Osteocyte (in vitro differentiated cells): ENCODE measurements around the gene BRD3OS. TPM values are rescaled to one million over a fixed set of nuclear protein-coding genes. Genes with fewer than 3 reads are reported as not detected.

Experiments used
- DNase-seq: peaks from one replicate; pipeline ENCODE4 v3.0.0; 2021; ENCODE audit warnings: mixed read lengths; ENCODE audit not compliant: unreplicated experiment; ENCODE audit errors: extremely low spot score
- H3K27ac Mint-ChIP-seq: one replicate; pipeline ENCODE4 v1.8.0; 2021; ENCODE audit warnings: mild to moderate bottlenecking, mixed read lengths; ENCODE audit not compliant: unreplicated experiment
- H3K27me3 Mint-ChIP-seq: one replicate; pipeline ENCODE4 v1.8.0; 2021; ENCODE audit warnings: mixed read lengths; ENCODE audit not compliant: unreplicated experiment
- H3K36me3 Mint-ChIP-seq: one replicate; pipeline ENCODE4 v1.8.0; 2021; ENCODE audit warnings: mixed read lengths; ENCODE audit not compliant: unreplicated experiment
- H3K4me1 Mint-ChIP-seq: one replicate; pipeline ENCODE4 v1.8.0; 2021; ENCODE audit warnings: mixed read lengths; ENCODE audit not compliant: unreplicated experiment
- H3K4me3 Mint-ChIP-seq: one replicate; pipeline ENCODE4 v1.8.0; 2021; ENCODE audit warnings: mild to moderate bottlenecking, moderate library complexity, mixed read lengths; ENCODE audit not compliant: unreplicated experiment
- H3K9me3 Mint-ChIP-seq: one replicate; pipeline ENCODE4 v1.8.0; 2021; ENCODE audit warnings: mixed read lengths; ENCODE audit not compliant: unreplicated experiment
- long read RNA-seq: library from polyadenylated mRNA; unstranded; transcript quantifications from one replicate; pipeline ENCODE4 v2.0.0, GENCODE V29; 2021
- total RNA-seq: library from RNA; stranded (reverse); gene quantifications from 2 replicates; pipeline ENCODE4 v1.2.1, GENCODE V29; 2021
- TF ChIP-seq, protein P1 (sequence below): fragments of 200-600 bp; sonication (generic); IDR thresholded peaks from 2 replicates; pipeline ENCODE4 v1.5.0; 2021; ENCODE audit warnings: antibody characterized with exemption, mild to moderate bottlenecking, moderate library complexity

The BRD3OS gene, protein sequence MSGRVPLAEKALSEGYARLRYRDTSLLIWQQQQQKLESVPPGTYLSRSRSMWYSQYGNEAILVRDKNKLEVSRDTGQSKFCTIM
- 19.9 and 22.0 TPM in 2 replicates for total RNA-seq
- long read RNA-seq, full-length matches to known transcripts: 26 of 51 reads
- long read RNA-seq, partial matches to known transcripts: 2 of 51 reads
- long read RNA-seq, other reads (novel, unspliced or antisense): 23 of 51 reads

DNA sequence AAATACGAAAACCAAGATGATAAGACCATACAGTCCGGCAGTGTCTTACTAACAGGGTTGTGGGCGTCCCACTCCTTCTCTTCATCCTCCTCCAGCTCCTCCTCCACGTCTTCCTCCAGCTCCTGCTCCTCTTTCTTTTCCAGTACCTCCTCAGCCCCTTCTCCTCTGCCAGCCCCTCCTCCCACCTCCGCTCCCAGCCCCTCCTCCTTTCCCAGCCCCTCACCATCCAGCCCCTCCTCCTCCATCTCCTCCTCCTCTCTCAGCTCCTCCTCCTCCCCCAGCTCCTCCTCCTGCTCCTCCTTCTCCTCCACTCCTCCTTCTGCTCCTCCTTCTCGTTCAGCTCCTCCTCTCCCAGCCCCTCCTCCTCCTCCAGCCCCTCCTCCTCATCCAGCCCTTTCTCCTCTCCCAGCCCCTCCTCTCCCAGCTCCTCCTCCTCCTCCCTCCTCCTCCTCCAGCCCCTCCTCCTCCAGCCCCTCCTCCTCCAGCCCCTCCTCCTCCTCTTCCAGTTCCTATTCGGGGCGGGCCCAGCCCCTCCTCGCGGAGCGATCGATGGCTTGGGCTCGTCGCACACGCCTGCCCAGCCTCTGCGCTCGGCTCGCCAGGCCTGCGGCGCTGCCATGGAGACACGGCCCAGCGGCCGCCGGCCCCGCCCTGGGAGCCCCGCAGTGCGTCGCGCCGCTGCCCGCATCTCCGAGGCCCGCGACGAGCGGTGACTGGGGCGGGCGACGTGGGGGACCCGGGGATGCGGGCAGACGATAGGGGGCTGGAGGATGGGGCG is at the start of gene BRD3OS:
Gene BRD3OS, plus strand, starts transcription at position 654 of the 778 bp plus-strand sequence. CDS start 1,267 bp downstream, outside the sequence.
- peak within 1 kb of the TSS; percentile 29 for H3K27ac Mint-ChIP-seq

DNA sequence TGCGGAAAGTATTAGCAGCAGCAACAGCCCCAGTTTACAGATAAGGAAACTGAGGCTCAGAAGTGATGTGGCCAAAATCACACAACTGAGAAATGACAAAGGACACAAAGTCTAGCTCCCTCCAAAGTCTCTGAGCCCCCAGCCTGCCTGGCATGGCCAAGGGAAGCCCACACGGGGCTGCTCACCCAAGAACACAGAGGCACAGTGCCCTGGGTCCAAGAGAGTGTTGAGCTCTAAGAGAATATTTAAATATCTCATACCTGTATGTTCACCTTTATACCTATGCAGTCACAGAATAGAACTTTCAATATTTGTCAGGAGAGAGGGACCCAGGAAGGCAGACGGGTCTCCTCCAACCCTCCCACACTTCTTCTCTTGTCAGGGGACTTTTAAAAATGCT is 49.8 kb upstream of the BRD3OS start:
- no peaks in the 10 kb centered on the region for H3K36me3 Mint-ChIP-seq
- peaks cover 49% of the 10 kb centered on the region for H3K4me1 Mint-ChIP-seq
- H3K27ac Mint-ChIP-seq: no peak overlapping the region
- TF ChIP-seq, protein P1, sequence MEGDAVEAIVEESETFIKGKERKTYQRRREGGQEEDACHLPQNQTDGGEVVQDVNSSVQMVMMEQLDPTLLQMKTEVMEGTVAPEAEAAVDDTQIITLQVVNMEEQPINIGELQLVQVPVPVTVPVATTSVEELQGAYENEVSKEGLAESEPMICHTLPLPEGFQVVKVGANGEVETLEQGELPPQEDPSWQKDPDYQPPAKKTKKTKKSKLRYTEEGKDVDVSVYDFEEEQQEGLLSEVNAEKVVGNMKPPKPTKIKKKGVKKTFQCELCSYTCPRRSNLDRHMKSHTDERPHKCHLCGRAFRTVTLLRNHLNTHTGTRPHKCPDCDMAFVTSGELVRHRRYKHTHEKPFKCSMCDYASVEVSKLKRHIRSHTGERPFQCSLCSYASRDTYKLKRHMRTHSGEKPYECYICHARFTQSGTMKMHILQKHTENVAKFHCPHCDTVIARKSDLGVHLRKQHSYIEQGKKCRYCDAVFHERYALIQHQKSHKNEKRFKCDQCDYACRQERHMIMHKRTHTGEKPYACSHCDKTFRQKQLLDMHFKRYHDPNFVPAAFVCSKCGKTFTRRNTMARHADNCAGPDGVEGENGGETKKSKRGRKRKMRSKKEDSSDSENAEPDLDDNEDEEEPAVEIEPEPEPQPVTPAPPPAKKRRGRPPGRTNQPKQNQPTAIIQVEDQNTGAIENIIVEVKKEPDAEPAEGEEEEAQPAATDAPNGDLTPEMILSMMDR: no peak
- no peak overlapping the region for H3K4me3 Mint-ChIP-seq
- DNase-seq: no peak
- no peaks in the 10 kb centered on the region for H3K9me3 Mint-ChIP-seq
- no peaks in the 10 kb centered on the region for H3K27me3 Mint-ChIP-seq

More for the DNA sequence above, at the start of gene BRD3OS:
- Mint-ChIP-seq H3K9me3 (no peaks in the 10 kb centered on the region), H3K4me1 (peaks cover 10% of the 10 kb centered on the region), H3K36me3 (peaks cover 7% of the 10 kb centered on the region), H3K4me3 (peak within 1 kb of the TSS; percentile 75), H3K27me3 (no peaks in the 10 kb centered on the region)
- TF ChIP-seq, protein P1: no peak
- peak; percentile 99 for DNase-seq

DNA sequence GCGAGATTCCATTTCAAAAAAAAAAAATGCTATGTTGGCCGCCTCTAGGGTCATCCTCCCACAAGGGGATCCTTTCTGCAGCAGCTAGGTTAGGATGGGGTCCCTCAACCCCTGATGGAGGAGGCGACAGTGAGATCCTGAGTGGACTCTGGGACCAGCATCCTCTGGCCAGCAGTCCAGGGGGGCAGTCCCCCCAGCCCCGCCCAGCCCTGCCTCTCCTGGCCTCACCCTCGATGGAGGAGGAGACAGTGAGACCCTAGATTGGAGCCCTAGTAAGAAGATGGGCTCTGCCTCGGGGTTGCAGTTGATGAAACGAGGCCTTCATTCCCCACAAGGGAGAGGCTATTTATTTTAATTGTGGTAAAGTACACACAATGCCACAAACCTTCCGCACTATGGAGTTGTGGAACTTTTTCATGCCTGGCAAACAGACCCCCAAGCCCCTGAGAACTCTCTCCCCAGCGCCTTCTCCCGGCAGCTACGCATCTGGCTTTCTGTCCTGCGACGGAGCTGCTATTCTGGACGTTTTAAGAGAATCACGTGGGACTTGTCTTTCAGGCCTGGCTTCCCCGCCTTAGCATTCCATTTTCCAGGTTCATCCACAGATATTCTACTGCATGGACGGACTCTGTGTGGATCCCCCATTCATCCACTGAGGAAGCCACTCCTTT is 49.0 kb upstream of the BRD3OS start:
- Mint-ChIP-seq H3K36me3 (no peaks in the 10 kb centered on the region), H3K4me3 (no peak overlapping the region), H3K4me1 (peaks cover 48% of the 10 kb centered on the region), H3K27me3 (no peaks in the 10 kb centered on the region), H3K27ac (no peak overlapping the region), H3K9me3 (no peaks in the 10 kb centered on the region)
- no peak for DNase-seq
- TF ChIP-seq, protein P1: no peak

DNA sequence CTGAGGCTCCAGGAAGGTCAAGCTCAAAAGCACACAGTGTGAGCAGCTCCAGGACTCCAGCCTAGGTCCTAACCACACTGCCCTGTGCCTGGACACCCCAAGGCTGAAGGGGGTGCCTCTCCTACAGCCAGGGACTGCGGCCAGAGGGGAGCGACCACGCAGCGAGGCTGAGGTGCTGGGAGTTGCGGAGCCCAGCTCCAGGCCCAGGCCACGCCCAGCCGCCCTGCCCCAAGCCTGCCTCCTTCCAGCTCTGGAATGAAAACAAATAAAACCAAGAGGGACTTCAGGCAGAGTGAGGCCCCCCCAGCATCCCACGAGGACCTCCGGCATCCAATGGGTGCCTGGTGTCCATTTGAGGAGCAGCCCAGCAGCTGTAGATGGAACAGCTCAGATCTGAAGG is 48.4 kb upstream of the BRD3OS start:
- DNase-seq: no peak
- Mint-ChIP-seq H3K4me3 (no peak overlapping the region), H3K27me3 (no peaks in the 10 kb centered on the region), H3K36me3 (no peaks in the 10 kb centered on the region), H3K4me1 (peaks cover 49% of the 10 kb centered on the region), H3K27ac (no peak overlapping the region), H3K9me3 (no peaks in the 10 kb centered on the region)
- TF ChIP-seq, protein P1: no peak
